HCT116 (cell line): ENCODE results near the gene SPAG8. TPM values are rescaled to one million over a fixed set of nuclear protein-coding genes. Genes with fewer than 3 reads are reported as not detected.
A peak's percentile ranks its signal among the peaks of the same experiment; 100 is the strongest.

ENCODE experiments used
- ATAC-seq: fragments of 200-7000 bp; cut with Tn5 transposase; 2 replicates; pipeline ENCODE4 v1.9.1; 2020; ENCODE audit warnings: mild to moderate bottlenecking, moderate library complexity
- BruUV-seq: library from RNA; stranded (reverse); fragments of 400-500 nt; replicated peaks from 2 replicates; lab custom pipeline; 2021; lab: Mats Ljungman, UMichigan
- CTCF ChIA-PET: fragments of 300-600 bp; sonication (Branson Sonifier 250); formaldehyde crosslinking; loops from one replicate; lab custom pipeline; 2021; ENCODE audit warnings: antibody characterized with exemption; lab: Charles Lee
- POLR2A ChIA-PET: fragments of 300-600, 350-600 bp; sonication (Branson Sonifier 250); formaldehyde crosslinking; loops from one replicate; lab custom pipeline; 2021; ENCODE audit warnings: antibody characterized with exemption; lab: Charles Lee
- RAD21 ChIA-PET, 2 experiments: fragments of 300-600 bp; sonication (Branson Sonifier 250); formaldehyde crosslinking; loops; one replicate each; lab custom pipeline; 2023; ENCODE audit warnings: low total read pairs in 2 of 2; ENCODE audit not compliant: uncharacterized antibody in 2 of 2, unreplicated experiment in 2 of 2, low non-redundant PET in 1 of 2; lab: Charles Lee
- DNase-seq: peaks from one replicate; pipeline ENCODE4 v3.0.0-alpha.2; 2010; ENCODE audit warnings: low read depth, low spot score
- H2AFZ ChIP-seq: fragments of 200-600 bp; shearing (Covaris generic), sonication (generic); 2 replicates; pipeline ENCODE4 v1.6.1; 2017; ENCODE audit warnings: low read depth, mixed run types, mixed read lengths, antibody characterized with exemption, low read length; ENCODE audit not compliant: poor library complexity, severe bottlenecking
- H3K27ac ChIP-seq: 2 replicates; pipeline ENCODE4 v1.5.1; 2012; ENCODE audit warnings: low read depth, low read length
- H3K27me3 ChIP-seq: fragments of 200-600 bp; sonication (generic); 2 replicates; pipeline ENCODE4 v1.6.1; 2016; ENCODE audit warnings: mixed run types, low read length, mixed read lengths; ENCODE audit not compliant: insufficient read depth
- H3K36me3 ChIP-seq, 2 experiments: fragments of 200-500 bp in 1 of 2; fragments of 200-600 bp in 1 of 2; sonication (Bioruptor generic) in 1 of 2; sonication (generic) in 1 of 2; 2 replicates each; pipeline versions ENCODE4 v1.5.1 to v1.6.1; 2014 to 2016; ENCODE audit warnings: low read length in 2 of 2, inconsistent platforms in 1 of 2, mixed read lengths in 1 of 2, mixed run types in 1 of 2; ENCODE audit not compliant: insufficient read depth in 2 of 2, control insufficient read depth in 1 of 2
- H3K4me1 ChIP-seq, 2 experiments: fragments of 200-600 bp in 1 of 2; sonication (generic) in 1 of 2; 2 replicates each; pipeline versions ENCODE4 v1.5.1 to v1.6.1; 2012 to 2017; ENCODE audit warnings: low read length in 2 of 2, inconsistent platforms in 1 of 2, mild to moderate bottlenecking in 1 of 2, mixed read lengths in 1 of 2, mixed run types in 1 of 2, moderate library complexity in 1 of 2; ENCODE audit not compliant: insufficient read depth in 2 of 2, control insufficient read depth in 1 of 2
- H3K4me2 ChIP-seq: fragments of 200-600 bp; sonication (generic); 2 replicates; pipeline ENCODE4 v1.6.1; 2017; ENCODE audit warnings: mixed run types, low read length, mixed read lengths
- H3K4me3 ChIP-seq, 2 experiments: fragments of 200-600 bp in 1 of 2; sonication (generic) in 1 of 2; replicated peaks in 1 of 2; 2 replicates each; pipeline ENCODE4 v1.5.1; 2011 to 2016; ENCODE audit warnings: low read length in 2 of 2, control low read depth in 1 of 2, low read depth in 1 of 2, mild to moderate bottlenecking in 1 of 2, mixed read lengths in 1 of 2, mixed run types in 1 of 2
- H3K79me2 ChIP-seq: fragments of 200-600 bp; sonication (generic); 2 replicates; pipeline ENCODE4 v1.6.1; 2017; ENCODE audit warnings: mild to moderate bottlenecking, mixed run types, low read length, moderate library complexity, mixed read lengths; ENCODE audit not compliant: insufficient read depth
- H3K9ac ChIP-seq: fragments of 200-600 bp; sonication (generic); 2 replicates; pipeline ENCODE4 v1.6.1; 2016; ENCODE audit warnings: low read length, mixed read lengths
- H3K9me2 ChIP-seq: fragments of 200-600 bp; sonication (generic), shearing (Covaris generic); 2 replicates; pipeline ENCODE4 v1.6.1; 2017; ENCODE audit warnings: mixed run types, mild to moderate bottlenecking, moderate library complexity; ENCODE audit not compliant: insufficient read depth
- H3K9me3 ChIP-seq, 2 experiments: fragments of 200-500 bp in 1 of 2; fragments of 200-600 bp in 1 of 2; sonication (Bioruptor generic) in 1 of 2; sonication (generic) in 1 of 2; 2 replicates each; pipeline ENCODE4 v1.6.1; 2014 to 2017; ENCODE audit warnings: low read length in 2 of 2, mixed read lengths in 2 of 2, inconsistent platforms in 1 of 2, low read depth in 1 of 2, mild to moderate bottlenecking in 1 of 2, mixed run types in 1 of 2, moderate library complexity in 1 of 2; ENCODE audit not compliant: control insufficient read depth in 1 of 2, insufficient read depth in 1 of 2
- H4K20me1 ChIP-seq: fragments of 200-600 bp; sonication (generic), shearing (Covaris generic); 2 replicates; pipeline ENCODE4 v1.6.1; 2017; ENCODE audit warnings: mixed run types, mild to moderate bottlenecking, moderate library complexity; ENCODE audit not compliant: insufficient read depth
- CTCF ChIP-seq, 3 experiments: fragments of 200-600 bp in 1 of 3; sonication (generic) in 1 of 3; IDR thresholded peaks in 2 of 3; conservative IDR thresholded peaks in 1 of 3; 2 replicates each; pipeline ENCODE4 v1.5.1; 2012 to 2017; ENCODE audit warnings: low read depth in 2 of 3, low read length in 2 of 3, antibody characterized with exemption in 1 of 3, borderline replicate concordance in 1 of 3, control low read depth in 1 of 3, mild to moderate bottlenecking in 1 of 3, mixed read lengths in 1 of 3, mixed run types in 1 of 3, moderate library complexity in 1 of 3; ENCODE audit not compliant: insufficient read depth in 1 of 3
- EZH2 ChIP-seq: fragments of 200-600 bp; sonication (generic); IDR thresholded peaks from 2 replicates; pipeline ENCODE4 v1.6.1; 2017; ENCODE audit warnings: antibody characterized with exemption, mixed run types
- RAD21 ChIP-seq: IDR thresholded peaks from 2 replicates; pipeline ENCODE4 v1.6.1; 2012; ENCODE audit warnings: low read depth, mild to moderate bottlenecking
- REST ChIP-seq: IDR thresholded peaks from 2 replicates; pipeline ENCODE4 v1.6.1; 2012; ENCODE audit warnings: low read depth
- SP1 ChIP-seq: IDR thresholded peaks from 2 replicates; pipeline ENCODE4 v1.6.1; 2012; ENCODE audit warnings: low read depth
- SRF ChIP-seq: IDR thresholded peaks from 2 replicates; pipeline ENCODE4 v1.6.1; 2012; ENCODE audit warnings: low read depth
- TCF7L2 ChIP-seq: IDR thresholded peaks from 2 replicates; pipeline ENCODE4 v1.7.0; 2011; ENCODE audit warnings: borderline replicate concordance, inconsistent platforms; ENCODE audit not compliant: insufficient read depth, insufficient read length; ENCODE audit errors: extremely low read depth
- ZFX ChIP-seq: fragments of 450-650 bp; IDR thresholded peaks from 2 replicates; pipeline ENCODE4 v1.6.1; 2017
- ZNF274 ChIP-seq: fragments of 200-500 bp; sonication (Bioruptor generic); IDR thresholded peaks from 2 replicates; pipeline ENCODE4 v1.6.1; 2014; ENCODE audit warnings: mild to moderate bottlenecking, low read depth, low read length, inconsistent platforms
- intact Hi-C: fragments of 100-400 bp; cut with micrococcal nuclease; formaldehyde crosslinking; loops from 2 replicates; pipeline ENCODE4 v1.10.0; 2022
- total RNA-seq: library from RNA; stranded (reverse); gene quantifications from one replicate; pipeline ENCODE4 v1.2.1, GENCODE V29; 2021; ENCODE audit not compliant: unreplicated experiment

SPAG8 gene
- total RNA-seq, 1 experiment from 2014 or later: 0.39 TPM

GRCh38 chr9:35790025-35790384 lies 22.1 kb downstream of the SPAG8 start:
- peaks cover 0 to under 1% of the 10 kb centered on the region in 2 experiments; a peak in 1 of 4 replicates for H3K4me1 ChIP-seq
- ATAC-seq (peak; percentile 46), DNase-seq (no peak)
- H3K9ac ChIP-seq: no peak overlapping the region
- H3K79me2 ChIP-seq: no peaks in the 10 kb centered on the region
- H2AFZ ChIP-seq: no peak overlapping the region
- no peak for TF ChIP-seq EZH2
- TF ChIP-seq SP1: no peak
- no peak for TF ChIP-seq ZFX
- TF ChIP-seq REST: no peak
- no peak for TF ChIP-seq RAD21
- TF ChIP-seq ZNF274: no peak
- TF ChIP-seq CTCF (IDR thresholded peaks at IDR 0.05 in 2 of 3, conservative IDR thresholded peaks at IDR 0.05 in 1 of 3; ENCODE audit: borderline replicate concordance in 1 of 3, insufficient read depth in 1 of 3, low read depth in 2 of 3, low read length in 2 of 3): no peak
- no peak for TF ChIP-seq TCF7L2
- no peak for TF ChIP-seq SRF
- POLR2A ChIA-PET: interaction anchor here (1.1 kb wide), 1 partner anchor 23 kb away, joined by 4 read pairs; the partner anchor contains the start of gene SPAG8
- no peaks in the 10 kb centered on the region for H3K27me3 ChIP-seq
- no peak overlapping the region for H3K27ac ChIP-seq
- no peak overlapping the region for H3K4me3 ChIP-seq
- CTCF ChIA-PET: interaction anchor here (0.8 to 3.7 kb wide), 18 partner anchors 8 to 234 kb away, joined by 3 to 46 read pairs (median 5); partner anchors contain the start of genes HINT2, HRCT1 and SPAG8
- H3K9me2 ChIP-seq: no peaks in the 10 kb centered on the region
- H3K9me3 ChIP-seq: no peaks in the 10 kb centered on the region
- H3K36me3 ChIP-seq: 0 out of 4 replicates have a peak, but pooled peaks cover 0 to 4% of the 10 kb centered on the region in 2 experiments
- no peak overlapping the region for H3K4me2 ChIP-seq
- intact Hi-C loops: loop anchor here (1.0 to 2.0 kb wide), 4 partner anchors 45 to 233 kb away; no protein-coding TSS in a partner anchor
- no peaks in the 10 kb centered on the region for H4K20me1 ChIP-seq
- RAD21 ChIA-PET: interaction anchor here (1.0 to 1.3 kb wide), 3 partner anchors 36 to 92 kb away, joined by 3 to 8 read pairs (median 3); no protein-coding TSS in a partner anchor
- no TSS peak for BruUV-seq
